ENCODE results near the gene ANK2. TPM values are rescaled to one million over a fixed set of nuclear protein-coding genes. Genes with fewer than 3 reads are reported as not detected.

ANK2 gene
- total RNA-seq, 1 donor from 2014 or later = 35.5 TPM

- no peak for DNase-seq (ENCODE audit: low read depth)
- no peak for TF ChIP-seq CTCF (IDR thresholded peaks at IDR 0.05; ENCODE audit: insufficient read depth, low read length, poor library complexity, severe bottlenecking)
- Histone ChIP-seq H3K27me3 (ENCODE audit: control insufficient read depth, insufficient read depth, low read length) (no peaks in the 10 kb centered on the region), H3K36me3 (ENCODE audit: control insufficient read depth, insufficient read depth, low read length) (no peaks in the 10 kb centered on the region), H3K4me3 (ENCODE audit: low read depth, low read length) (no peak overlapping the region)
Measured at GRCh38 chr4:113382704-113383103, 333.3 kb downstream of the ANK2 start.

- H3K27me3 ChIP-seq (ENCODE audit: control insufficient read depth, insufficient read depth, low read length) = no peaks in the 10 kb centered on the region
- TF ChIP-seq CTCF (IDR thresholded peaks at IDR 0.05; ENCODE audit: insufficient read depth, low read length, poor library complexity, severe bottlenecking) = no peak
- DNase-seq (ENCODE audit: low read depth) = no peak
- H3K36me3 ChIP-seq (ENCODE audit: control insufficient read depth, insufficient read depth, low read length) = no peaks in the 10 kb centered on the region
- no peak overlapping the region for H3K4me3 ChIP-seq (ENCODE audit: low read depth, low read length)
Measured at GRCh38 chr4:113383111-113383785, 333.8 kb downstream of the ANK2 start.

- DNase-seq (ENCODE audit: low read depth) = peak; percentile 28
- no peak overlapping the region for H3K4me3 ChIP-seq (ENCODE audit: low read depth, low read length)
- no peaks in the 10 kb centered on the region for H3K27me3 ChIP-seq (ENCODE audit: control insufficient read depth, insufficient read depth, low read length)
- no peaks in the 10 kb centered on the region for H3K36me3 ChIP-seq (ENCODE audit: control insufficient read depth, insufficient read depth, low read length)
- no peak for TF ChIP-seq CTCF (IDR thresholded peaks at IDR 0.05; ENCODE audit: insufficient read depth, low read length, poor library complexity, severe bottlenecking)
Measured at GRCh38 chr4:113384600-113384999, 335.1 kb downstream of the ANK2 start.

GRCh38 chr4:113385281-113385899 lies 335.9 kb downstream of the ANK2 start:
- no peak overlapping the region for H3K4me3 ChIP-seq (ENCODE audit: low read depth, low read length)
- TF ChIP-seq CTCF (IDR thresholded peaks at IDR 0.05; ENCODE audit: insufficient read depth, low read length, poor library complexity, severe bottlenecking) = no peak
- H3K27me3 ChIP-seq (ENCODE audit: control insufficient read depth, insufficient read depth, low read length) = no peaks in the 10 kb centered on the region
- no peak for DNase-seq (ENCODE audit: low read depth)
- no peaks in the 10 kb centered on the region for H3K36me3 ChIP-seq (ENCODE audit: control insufficient read depth, insufficient read depth, low read length)

GRCh38 chr4:113389160-113389559 lies 339.7 kb downstream of the ANK2 start:
- DNase-seq (ENCODE audit: low read depth) = no peak
- no peaks in the 10 kb centered on the region for H3K36me3 ChIP-seq (ENCODE audit: control insufficient read depth, insufficient read depth, low read length)
- TF ChIP-seq CTCF (IDR thresholded peaks at IDR 0.05; ENCODE audit: insufficient read depth, low read length, poor library complexity, severe bottlenecking) = no peak
- no peaks in the 10 kb centered on the region for H3K27me3 ChIP-seq (ENCODE audit: control insufficient read depth, insufficient read depth, low read length)
- no peak overlapping the region for H3K4me3 ChIP-seq (ENCODE audit: low read depth, low read length)

GRCh38 chr4:113390850-113391249 lies 341.4 kb downstream of the ANK2 start:
- H3K4me3 ChIP-seq (ENCODE audit: low read depth, low read length) = no peak overlapping the region
- no peak for TF ChIP-seq CTCF (IDR thresholded peaks at IDR 0.05; ENCODE audit: insufficient read depth, low read length, poor library complexity, severe bottlenecking)
- H3K36me3 ChIP-seq (ENCODE audit: control insufficient read depth, insufficient read depth, low read length) = no peaks in the 10 kb centered on the region
- DNase-seq (ENCODE audit: low read depth) = no peak
- H3K27me3 ChIP-seq (ENCODE audit: control insufficient read depth, insufficient read depth, low read length) = no peaks in the 10 kb centered on the region
